HEK293 (cell line): ENCODE measurements around the gene HTR4.

Source experiments
- CTCF ChIA-PET: fragments of 350-600 bp; formaldehyde crosslinking; extraction: SDS; loops from one replicate; lab custom pipeline; 2021; ENCODE audit warnings: antibody characterized with exemption; lab: Yijun Ruan, JAX
- POLR2A ChIA-PET: fragments of 300-600 bp; formaldehyde crosslinking; extraction: SDS; loops from one replicate; lab custom pipeline; 2020; ENCODE audit warnings: antibody characterized with exemption, inconsistent platforms; lab: Yijun Ruan, JAX
- H3K27ac ChIP-seq: fragments of 200-500 bp; sonication (Bioruptor generic); 2 replicates; pipeline ENCODE4 v1.5.1; 2014; ENCODE audit warnings: low read depth, low read length, control low read depth, inconsistent platforms; ENCODE audit errors: extremely low read depth
- H3K36me3 ChIP-seq, 2 experiments: fragments of 200-500 bp in 1 of 2; sonication (Bioruptor generic) in 1 of 2; 1 replicate in 1 of 2; 2 replicates in 1 of 2; pipeline ENCODE4 v1.5.1; 2014 to 2017; ENCODE audit warnings: inconsistent platforms in 2 of 2, low read length in 2 of 2; ENCODE audit not compliant: control insufficient read depth in 2 of 2, insufficient read depth in 1 of 2
- H3K4me1 ChIP-seq: fragments of 200-500 bp; sonication (Bioruptor generic); 2 replicates; pipeline ENCODE4 v1.5.1; 2014; ENCODE audit warnings: mild to moderate bottlenecking, low read length, inconsistent platforms; ENCODE audit not compliant: control insufficient read depth, insufficient read depth
- H3K4me3 ChIP-seq: 2 replicates; pipeline ENCODE4 v1.5.1; 2011; ENCODE audit warnings: low read depth, mild to moderate bottlenecking, control low read depth, low read length, moderate library complexity
- H3K9me3 ChIP-seq: fragments of 200-500 bp; sonication (Bioruptor generic); 2 replicates; pipeline ENCODE4 v1.5.1; 2014; ENCODE audit warnings: low read depth, low read length, inconsistent platforms; ENCODE audit not compliant: control insufficient read depth, insufficient read depth
- GLIS1 ChIP-seq: fragments of 450-650 bp; formaldehyde crosslinking; IDR thresholded peaks from 2 replicates; pipeline ENCODE4 v1.5.1; 2016; ENCODE audit warnings: missing biosample characterization, missing genetic modification characterization
- IKZF3 ChIP-seq: fragments of 450-650 bp; IDR thresholded peaks from 2 replicates; pipeline ENCODE4 v1.5.0; 2018; ENCODE audit warnings: missing biosample characterization, mild to moderate bottlenecking, missing genetic modification characterization, moderate library complexity
- MZF1 ChIP-seq: fragments of 450-650 bp; formaldehyde crosslinking; IDR thresholded peaks from 2 replicates; pipeline ENCODE4 v1.5.1; 2017; ENCODE audit warnings: missing biosample characterization, missing genetic modification characterization, borderline replicate concordance
- SALL2 ChIP-seq: fragments of 450-650 bp; formaldehyde crosslinking; IDR thresholded peaks from 2 replicates; pipeline ENCODE4 v1.5.0; 2017; ENCODE audit warnings: missing biosample characterization, mild to moderate bottlenecking, missing genetic modification characterization, borderline replicate concordance
- SCRT1 ChIP-seq: fragments of 450-650 bp; formaldehyde crosslinking; IDR thresholded peaks from 2 replicates; pipeline ENCODE4 v1.5.1; 2016; ENCODE audit warnings: missing biosample characterization, missing genetic modification characterization, borderline replicate concordance
- ZBTB11 ChIP-seq: fragments of 450-650 bp; formaldehyde crosslinking; conservative IDR thresholded peaks from 2 replicates; pipeline ENCODE4 v1.5.1; 2016; ENCODE audit warnings: low read depth, missing biosample characterization, missing genetic modification characterization
- ZNF140 ChIP-seq: fragments of 450-650 bp; formaldehyde crosslinking; IDR thresholded peaks from 2 replicates; pipeline ENCODE4 v1.5.1; 2016; ENCODE audit warnings: missing biosample characterization, missing genetic modification characterization
- ZNF148 ChIP-seq: fragments of 450-650 bp; formaldehyde crosslinking; IDR thresholded peaks from 2 replicates; pipeline ENCODE4 v1.5.0; 2017; ENCODE audit warnings: missing biosample characterization, missing genetic modification characterization, borderline replicate concordance
- ZNF16 ChIP-seq: fragments of 450-650 bp; formaldehyde crosslinking; IDR thresholded peaks from 2 replicates; pipeline ENCODE4 v1.5.1; 2016; ENCODE audit warnings: low read depth, missing biosample characterization, missing genetic modification characterization
- ZNF2 ChIP-seq: fragments of 450-650 bp; formaldehyde crosslinking; IDR thresholded peaks from 2 replicates; pipeline ENCODE4 v1.5.1; 2016; ENCODE audit warnings: missing biosample characterization, missing genetic modification characterization
- ZNF266 ChIP-seq: fragments of 450-650 bp; formaldehyde crosslinking; IDR thresholded peaks from 2 replicates; pipeline ENCODE4 v1.5.1; 2016; ENCODE audit warnings: missing biosample characterization, missing genetic modification characterization, low read depth
- ZNF311 ChIP-seq: fragments of 450-650 bp; formaldehyde crosslinking; IDR thresholded peaks from 2 replicates; pipeline ENCODE4 v1.5.1; 2017; ENCODE audit warnings: missing biosample characterization, missing genetic modification characterization, borderline replicate concordance
- ZNF335 ChIP-seq: fragments of 450-650 bp; formaldehyde crosslinking; conservative IDR thresholded peaks from 2 replicates; pipeline ENCODE4 v1.5.1; 2016; ENCODE audit warnings: missing biosample characterization, missing genetic modification characterization
- ZNF76 ChIP-seq: fragments of 450-650 bp; formaldehyde crosslinking; IDR thresholded peaks from 2 replicates; pipeline ENCODE4; 2016; ENCODE audit warnings: low read depth, missing biosample characterization, missing genetic modification characterization, borderline replicate concordance
- ZNF777 ChIP-seq: fragments of 450-650 bp; formaldehyde crosslinking; IDR thresholded peaks from 2 replicates; pipeline ENCODE4 v1.5.1; 2017; ENCODE audit warnings: missing biosample characterization, missing genetic modification characterization, borderline replicate concordance
- ZNF837 ChIP-seq: fragments of 450-650 bp; formaldehyde crosslinking; IDR thresholded peaks from 2 replicates; pipeline ENCODE4 v1.5.1; 2016; ENCODE audit warnings: missing biosample characterization, missing genetic modification characterization

HTR4 gene

GRCh38 chr5:148636353-148636752, 18.0 kb downstream of the HTR4 start (continued):
- TF ChIP-seq ZNF148 (tag by site-specific recombination) (no peak), SALL2 (tag by site-specific recombination) (no peak), SCRT1 (tag by site-specific recombination) (no peak), ZNF76 (no peak), ZNF777 (no peak), ZBTB11 (no peak), MZF1 (no peak)
- TF ChIP-seq, all 188 proteins: peak for 0

- POLR2A ChIA-PET: no interaction called here
- no peaks in the 10 kb centered on the region for H3K9me3 ChIP-seq
- H3K4me1 ChIP-seq: no peaks in the 10 kb centered on the region
- CTCF ChIA-PET: no interaction called here
- no peak overlapping the region for H3K27ac ChIP-seq
- H3K4me3 ChIP-seq: no peak overlapping the region
- no peak for TF ChIP-seq ZNF2 (tag by site-specific recombination)
- no peak for TF ChIP-seq ZNF16 (tag by site-specific recombination)
- no peak for TF ChIP-seq GLIS1
- TF ChIP-seq ZNF266 (tag by site-specific recombination): no peak
- no peak for TF ChIP-seq ZNF140
- TF ChIP-seq ZNF335 (tag by site-specific recombination): no peak
- no peaks in the 10 kb centered on the region for H3K36me3 ChIP-seq
Observed at GRCh38 chr5:148635321-148636083, 18.8 kb downstream of the HTR4 start.

- CTCF ChIA-PET: no interaction called here
Observed at GRCh38 chr5:148633067-148633377, 21.3 kb downstream of the HTR4 start.

More at GRCh38 chr5:148633067-148633377, 21.3 kb downstream of the HTR4 start:
- no peaks in the 10 kb centered on the region for H3K9me3 ChIP-seq
- TF ChIP-seq ZNF837 (tag by site-specific recombination) (no peak), ZNF311 (tag by site-specific recombination) (no peak), IKZF3 (tag by site-specific recombination) (no peak)
- no peak overlapping the region for H3K27ac ChIP-seq
- no peak overlapping the region for H3K4me3 ChIP-seq
- no peaks in the 10 kb centered on the region for H3K4me1 ChIP-seq
- POLR2A ChIA-PET: no interaction called here
- H3K36me3 ChIP-seq: no peaks in the 10 kb centered on the region
